Measurements from ENCODE around the gene SPATS2.
"Not testable (repeated sequence)": the region's sequence is repeated elsewhere in the genome, so short reads cannot be mapped to it uniquely, and the experiment has no call there.

The SPATS2 gene

GRCh38 chr12:49414364-49414763 is 47.1 kb downstream of the SPATS2 start:
- DNase-seq: no peak

DNA sequence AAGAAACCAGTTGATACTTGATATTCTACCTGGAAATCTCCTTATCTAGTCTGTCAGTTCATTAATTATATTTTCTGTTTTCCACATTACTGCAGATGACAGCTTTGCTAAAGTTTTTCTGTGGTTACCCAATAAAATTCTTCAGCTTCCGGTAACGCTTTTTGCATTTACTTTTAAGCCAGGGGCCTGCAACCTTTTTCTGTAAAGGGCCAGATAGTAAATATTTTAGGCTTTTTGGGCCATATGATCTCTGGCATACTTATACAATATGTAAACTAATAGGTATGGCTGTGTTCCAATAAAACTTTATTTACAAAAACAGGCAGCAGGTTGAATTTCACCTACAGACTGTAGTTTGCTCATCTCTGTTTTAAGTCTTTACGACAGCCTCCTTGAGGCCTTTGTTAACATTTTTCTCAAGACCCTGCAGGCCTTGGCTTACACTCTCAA is 48.3 kb downstream of the SPATS2 start:
- DNase-seq: no peak

DNA sequence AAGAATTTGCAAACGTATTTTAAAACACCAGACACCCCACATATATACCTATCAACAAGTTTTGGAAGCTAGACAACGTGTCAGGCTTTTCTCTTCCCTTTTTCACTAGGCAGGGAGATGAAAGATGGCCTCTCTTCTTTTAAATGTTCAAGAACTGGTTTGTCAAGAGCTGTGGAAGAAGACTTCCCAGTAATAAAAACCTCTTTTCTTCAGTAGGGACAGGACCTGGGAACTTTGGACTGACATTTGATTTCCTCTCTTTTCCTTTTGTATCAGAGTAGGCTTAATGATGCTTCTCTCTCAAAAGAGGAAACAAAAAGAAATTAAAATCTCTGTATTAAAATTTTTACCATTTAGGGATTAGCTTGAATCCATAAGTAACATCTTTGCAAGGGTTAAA is 49.6 kb downstream of the SPATS2 start:
- DNase-seq: no peak

DNA sequence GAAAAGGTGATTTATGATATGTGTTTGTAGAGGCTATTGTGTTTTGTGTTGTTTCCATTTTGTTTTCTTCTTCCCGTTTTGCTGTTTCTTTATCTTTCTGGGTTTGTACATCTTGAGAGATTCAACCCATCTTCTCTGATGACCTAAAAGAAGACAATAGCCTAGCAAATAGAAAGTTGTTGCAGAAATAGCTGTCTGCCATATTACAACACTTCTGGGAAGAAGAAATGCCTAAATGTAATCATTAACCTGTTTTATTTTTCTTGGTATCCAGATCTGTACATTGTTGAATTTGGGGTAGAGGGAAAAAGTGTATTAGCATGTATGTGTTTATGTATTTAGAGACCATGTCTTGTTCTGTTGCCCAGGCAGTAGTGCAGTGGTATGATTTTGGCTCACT is 50.3 kb downstream of the SPATS2 start:
- DNase-seq: no peak

DNA sequence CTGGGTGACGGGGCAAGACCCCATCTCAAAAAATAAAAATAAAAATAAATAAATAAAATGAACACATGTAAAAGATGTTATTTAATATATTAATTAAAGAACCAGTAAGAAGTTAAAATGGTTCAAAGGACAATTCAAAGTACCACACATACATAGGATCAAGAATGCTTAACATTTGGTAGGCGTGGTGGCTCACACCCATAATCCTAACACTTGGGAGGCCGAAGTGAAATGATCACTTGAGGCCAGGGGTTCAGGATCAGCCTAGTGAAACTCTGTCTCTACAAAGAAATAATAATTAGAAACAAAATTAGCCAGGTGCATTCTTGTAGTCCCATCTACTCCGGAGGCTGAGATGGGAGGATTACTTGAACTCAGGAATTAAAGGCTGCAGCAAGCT is 53.3 kb downstream of the SPATS2 start:
- no peak for DNase-seq

- no peak for DNase-seq
Observed at GRCh38 chr12:49422114-49422513, 54.9 kb downstream of the SPATS2 start.

GRCh38 chr12:49428793-49429192 is 61.5 kb downstream of the SPATS2 start:
- DNase-seq: no peak

DNA sequence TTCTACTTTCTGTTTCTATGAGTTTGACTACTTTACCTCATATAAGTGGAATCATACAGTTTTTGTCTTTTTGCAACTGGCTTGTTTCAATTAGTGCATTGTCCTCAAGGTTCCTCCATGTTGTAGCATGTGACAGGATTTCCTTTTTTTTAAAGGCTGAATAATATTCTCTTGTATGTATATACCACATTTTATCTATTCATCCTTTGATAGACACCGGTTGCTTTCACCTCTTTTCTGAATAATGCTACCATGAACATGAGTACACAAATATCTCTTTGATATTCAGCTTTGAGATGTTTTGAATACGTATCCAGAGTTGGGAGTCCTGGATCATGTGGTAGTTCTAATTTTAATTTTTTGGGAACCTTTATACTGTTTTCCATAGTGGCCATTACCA is 65.4 kb downstream of the SPATS2 start:
- no peak for DNase-seq

GRCh38 chr12:49436799-49437198 is 69.5 kb downstream of the SPATS2 start:
- not testable (repeated sequence) for DNase-seq

DNA sequence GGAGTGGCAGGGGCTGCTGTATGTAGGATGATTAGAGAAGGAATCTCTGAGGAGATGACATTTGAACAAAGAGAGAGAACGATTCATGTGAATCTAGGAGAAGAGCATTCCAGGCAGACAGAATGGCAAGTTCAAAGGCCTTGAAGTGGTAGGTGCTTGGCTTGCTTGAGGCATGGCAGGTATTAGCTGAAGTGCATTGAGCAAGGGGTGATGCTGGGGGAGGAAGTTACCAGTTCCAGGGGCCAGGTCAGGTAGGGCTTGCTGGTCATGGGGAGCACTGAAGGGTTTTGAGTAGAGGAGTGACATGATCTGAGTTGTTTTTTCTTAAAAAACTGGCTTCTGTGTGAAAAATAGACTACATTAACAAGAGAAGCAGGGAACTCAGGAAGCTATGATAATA is 71.8 kb downstream of the SPATS2 start:
- DNase-seq: no peak

DNA sequence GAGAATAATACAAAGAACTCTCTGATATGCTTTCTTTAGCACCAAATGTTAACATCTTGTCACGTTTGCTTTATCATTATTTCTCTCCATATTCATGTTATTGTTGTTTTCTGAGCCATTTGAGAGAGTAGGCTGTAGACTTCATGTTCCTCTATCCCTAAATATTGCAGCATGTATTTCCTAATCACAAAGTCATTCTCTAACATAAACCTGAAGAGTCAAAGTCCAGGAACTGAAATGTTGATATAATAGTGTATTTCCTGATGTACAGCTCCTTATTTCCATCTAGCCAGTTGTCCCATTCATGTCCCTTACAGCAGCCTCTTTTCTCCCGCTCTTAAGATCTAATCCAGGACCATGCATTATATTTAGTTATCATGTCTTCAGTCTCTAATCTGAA is 72.8 kb downstream of the SPATS2 start:
- no peak for DNase-seq

DNA sequence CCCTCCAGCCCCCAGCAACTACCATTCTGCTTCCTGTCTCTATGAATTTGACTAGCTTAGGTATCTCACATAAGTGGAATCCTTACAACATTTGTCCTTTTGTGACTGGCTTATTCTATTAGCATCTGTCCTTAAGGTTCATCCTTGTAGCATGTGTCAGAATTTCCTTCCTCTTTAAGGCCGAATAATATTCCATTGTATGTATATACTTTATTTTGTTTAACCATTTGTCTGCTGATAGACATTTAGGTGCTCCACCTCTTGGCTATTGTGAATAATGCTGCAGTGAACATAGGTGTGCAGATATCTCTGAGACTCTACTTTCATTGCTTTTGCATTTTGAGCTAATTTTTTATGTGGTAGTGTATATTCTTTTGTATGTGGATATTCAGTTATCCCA is 75.7 kb downstream of the SPATS2 start:
- DNase-seq: no peak

- no peak for DNase-seq
Observed at GRCh38 chr12:49446571-49446970, 79.3 kb downstream of the SPATS2 start.

DNA sequence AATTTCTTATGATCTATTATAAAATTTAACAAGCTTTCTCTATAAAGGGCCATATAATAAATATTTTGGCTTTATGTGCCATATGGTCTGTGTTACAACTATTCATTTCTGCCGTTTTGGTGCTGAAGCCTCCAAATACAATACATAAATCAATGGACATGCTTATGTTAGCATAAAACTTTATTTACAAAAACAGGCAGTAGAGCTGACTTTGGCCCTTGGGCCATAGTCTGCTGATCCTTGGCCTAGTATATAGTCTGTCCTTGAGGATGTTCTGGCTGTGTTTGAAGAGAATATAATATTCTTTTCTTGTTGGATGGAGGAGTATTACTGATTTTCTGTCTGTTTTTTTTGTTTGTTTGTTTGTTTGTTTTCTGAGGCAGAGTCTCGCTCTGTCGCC is 81.6 kb downstream of the SPATS2 start:
- DNase-seq: no peak

- DNase-seq: no peak
Observed at GRCh38 chr12:49451468-49452259, 84.4 kb downstream of the SPATS2 start.

DNA sequence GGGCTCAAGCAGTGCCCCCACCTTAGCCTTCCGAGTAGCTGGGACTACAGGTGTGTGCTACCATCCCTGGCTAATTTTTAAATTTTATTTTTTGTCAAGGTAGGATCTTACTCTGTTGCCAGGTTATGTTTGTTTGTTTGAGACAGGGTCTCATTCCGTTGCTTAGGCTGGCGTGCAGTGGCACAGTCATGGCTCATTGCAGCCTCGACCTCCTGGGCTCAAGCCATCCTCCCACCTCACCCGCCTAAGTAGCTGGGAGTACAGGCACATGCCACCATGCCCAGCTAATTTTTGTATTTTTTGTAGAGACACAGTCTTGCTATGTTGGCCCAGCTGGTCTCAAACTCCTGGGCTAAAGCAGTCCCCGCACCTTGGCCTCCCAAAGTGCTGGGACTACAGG is 88.2 kb downstream of the SPATS2 start:
- no peak for DNase-seq

- no peak for DNase-seq
Observed at GRCh38 chr12:49456131-49456679, 88.9 kb downstream of the SPATS2 start.

- no peak for DNase-seq
Observed at GRCh38 chr12:49458816-49459215, 91.6 kb downstream of the SPATS2 start.

DNA sequence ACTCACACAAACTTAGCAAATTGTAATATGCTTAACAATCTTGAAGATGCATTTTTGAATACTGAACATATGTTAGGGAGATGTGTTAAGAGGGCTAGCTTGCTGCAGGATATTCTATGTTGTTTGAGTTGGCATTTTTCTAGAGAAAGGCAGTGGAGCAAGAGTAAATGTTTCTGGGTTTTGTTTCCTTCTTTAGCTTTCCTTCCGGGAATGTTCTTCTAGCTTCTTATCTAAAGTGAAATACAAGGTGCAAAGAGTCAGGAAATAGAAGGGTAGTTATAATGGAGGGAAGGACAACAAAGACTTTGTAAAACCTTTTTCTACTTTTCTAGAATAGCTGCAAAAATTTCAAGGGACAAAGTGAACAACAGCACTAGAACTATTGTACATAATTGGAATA is 94.0 kb downstream of the SPATS2 start:
- DNase-seq: no peak

DNA sequence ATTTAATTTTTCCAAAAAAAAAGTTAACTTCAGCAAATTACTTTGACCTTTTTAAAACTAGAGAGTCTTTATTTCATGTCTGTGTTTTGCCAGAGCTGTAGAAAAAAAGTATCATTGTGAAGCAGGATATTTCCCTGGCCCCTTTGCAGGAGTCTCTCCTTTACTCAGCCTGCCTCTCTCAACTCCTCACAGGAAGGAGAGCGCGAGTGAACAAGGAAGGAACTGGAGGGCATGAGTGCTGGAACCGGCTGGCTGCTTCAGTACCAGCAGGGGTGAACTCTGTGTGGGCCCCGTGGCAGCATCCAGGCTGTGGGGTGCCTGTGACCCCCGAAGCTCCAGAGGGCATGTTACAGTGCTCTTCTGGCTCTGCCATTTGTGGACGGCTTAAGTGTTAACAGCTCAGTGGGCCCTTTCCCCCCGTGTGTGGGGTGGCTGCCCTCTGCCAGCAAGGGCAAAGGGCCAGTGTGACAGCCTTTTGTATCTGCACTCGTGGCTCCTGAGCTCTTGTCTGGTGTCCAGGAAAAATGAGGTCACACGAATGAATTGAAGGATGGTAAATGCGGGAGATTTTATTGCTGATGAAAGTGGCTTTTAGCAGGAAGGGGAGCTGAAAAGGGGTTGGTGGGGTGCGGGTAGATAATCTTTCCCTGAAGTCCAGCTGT is 95.0 kb downstream of the SPATS2 start:
- no peak for DNase-seq

GRCh38 chr12:49465132-49465531 is 97.9 kb downstream of the SPATS2 start:
- no peak for DNase-seq

DNA sequence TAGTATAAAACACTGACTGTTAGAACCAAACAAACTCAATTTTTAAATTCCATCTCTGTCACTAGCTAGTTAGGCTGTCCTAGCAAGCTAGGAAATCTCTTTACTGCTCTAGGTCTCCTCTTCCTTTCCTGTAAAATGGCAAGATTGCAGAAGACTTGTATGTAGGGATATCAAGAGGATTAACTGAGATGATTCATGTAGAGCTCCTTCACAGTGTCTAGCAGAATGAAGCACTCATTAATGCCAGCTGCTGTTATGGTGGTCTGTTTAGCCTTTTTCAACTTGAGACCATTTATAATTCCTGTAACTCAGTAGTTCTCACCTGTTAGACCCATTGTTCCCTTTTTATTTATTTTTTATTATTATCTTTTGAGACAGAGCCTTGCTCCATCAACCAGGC is 103.7 kb downstream of the SPATS2 start:
- no peak for DNase-seq

DNA sequence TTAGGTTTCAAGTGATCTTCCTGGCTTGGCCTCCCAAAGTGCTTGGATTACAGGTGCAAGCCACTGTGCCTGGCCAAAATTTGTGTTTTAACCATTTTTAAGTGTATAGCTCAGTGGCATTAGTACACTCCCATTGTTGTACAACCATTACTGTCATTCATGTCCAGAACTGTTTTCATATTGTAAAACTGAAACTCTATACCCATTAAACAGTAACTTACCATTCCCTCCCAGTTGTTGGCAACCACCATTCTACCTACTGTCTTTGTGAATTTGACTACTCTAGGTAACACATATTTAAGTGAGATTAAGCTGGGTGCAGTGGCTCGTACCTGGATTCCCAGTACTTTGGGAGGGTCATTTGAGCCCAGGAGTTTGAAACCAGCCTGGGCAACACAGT is 104.3 kb downstream of the SPATS2 start:
- no peak for DNase-seq

DNA sequence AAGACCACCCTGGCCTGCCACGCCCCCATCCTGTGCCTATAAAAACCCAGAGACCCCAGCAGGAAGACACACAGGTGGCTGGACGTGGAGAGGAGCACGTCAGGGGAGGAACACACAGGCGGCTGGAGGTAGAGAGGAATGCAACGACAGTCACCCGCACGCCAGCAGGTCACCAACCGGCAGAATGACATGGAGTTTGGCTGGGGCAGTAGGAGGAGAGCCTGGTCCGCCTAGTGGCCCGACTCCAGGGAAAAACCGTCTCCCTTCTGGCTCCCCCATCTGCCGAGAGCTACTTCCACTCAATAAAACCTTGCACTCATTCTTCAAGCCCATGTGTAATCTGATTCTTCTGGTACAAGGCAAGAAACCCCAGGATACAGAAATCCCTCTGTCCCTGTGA is 108.8 kb downstream of the SPATS2 start:
- DNase-seq: no peak
